ENCODE results near the gene OTOG. TPM values are rescaled to one million over a fixed set of nuclear protein-coding genes. Genes with fewer than 3 reads are reported as not detected.

The OTOG gene
- total and polyA plus RNA-seq, 4 donors, result 0.11 TPM; not detected in 3

DNA sequence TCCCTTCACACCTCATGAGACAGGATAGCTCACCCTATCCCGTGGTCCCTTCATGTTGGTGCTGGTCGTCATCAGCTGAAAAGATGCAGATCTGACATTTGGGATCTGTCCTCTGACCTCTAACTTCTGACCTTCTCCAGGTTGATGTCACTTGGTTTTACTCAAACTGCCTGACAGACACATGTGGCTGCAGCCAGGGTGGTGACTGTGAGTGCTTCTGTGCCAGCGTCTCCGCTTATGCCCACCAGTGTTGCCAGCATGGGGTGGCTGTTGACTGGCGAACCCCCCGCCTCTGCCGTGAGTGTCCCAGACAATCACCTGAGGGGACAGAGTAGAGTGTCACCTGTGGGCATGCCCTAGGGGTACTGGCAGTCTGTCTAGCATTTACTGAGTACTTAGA is 49.7 kb downstream of the OTOG start:
- 84 to 92% methylated on average over 7 of the region's 7 CpGs for WGBS, 2 donors
- Histone ChIP-seq H3K4me3 (no peak overlapping the region), H3K9ac (ENCODE audit: insufficient read depth in 1 of 2, low read length in 2 of 2) (no peak overlapping the region), H3K27ac (ENCODE audit: low read depth in 1 of 2, low read length in 1 of 2) (no peak overlapping the region), H3K4me1 (ENCODE audit: control insufficient read depth in 5 of 5, insufficient read depth in 5 of 5, low read length in 5 of 5) (no peaks in the 10 kb centered on the region), H3K27me3 (ENCODE audit: control insufficient read depth in 3 of 3, insufficient read depth in 3 of 3, low read length in 2 of 3) (peaks cover 0 to 6% (median 3%) of the 10 kb centered on the region in 3 donors), H3K36me3 (ENCODE audit: control insufficient read depth in 4 of 4, insufficient read depth in 4 of 4, low read length in 4 of 4) (no peaks in the 10 kb centered on the region), H3K9me3 (ENCODE audit: control insufficient read depth in 4 of 4, insufficient read depth in 3 of 4, low read length in 3 of 4) (peaks cover 0 to 13% (median 0%) of the 10 kb centered on the region in 4 donors)
- ATAC-seq (ENCODE audit: insufficient read depth, low FRiP score) (no peak), DNase-seq (peak in 1 of 3 donors; percentile 1)
- TF ChIP-seq, protein P1, sequence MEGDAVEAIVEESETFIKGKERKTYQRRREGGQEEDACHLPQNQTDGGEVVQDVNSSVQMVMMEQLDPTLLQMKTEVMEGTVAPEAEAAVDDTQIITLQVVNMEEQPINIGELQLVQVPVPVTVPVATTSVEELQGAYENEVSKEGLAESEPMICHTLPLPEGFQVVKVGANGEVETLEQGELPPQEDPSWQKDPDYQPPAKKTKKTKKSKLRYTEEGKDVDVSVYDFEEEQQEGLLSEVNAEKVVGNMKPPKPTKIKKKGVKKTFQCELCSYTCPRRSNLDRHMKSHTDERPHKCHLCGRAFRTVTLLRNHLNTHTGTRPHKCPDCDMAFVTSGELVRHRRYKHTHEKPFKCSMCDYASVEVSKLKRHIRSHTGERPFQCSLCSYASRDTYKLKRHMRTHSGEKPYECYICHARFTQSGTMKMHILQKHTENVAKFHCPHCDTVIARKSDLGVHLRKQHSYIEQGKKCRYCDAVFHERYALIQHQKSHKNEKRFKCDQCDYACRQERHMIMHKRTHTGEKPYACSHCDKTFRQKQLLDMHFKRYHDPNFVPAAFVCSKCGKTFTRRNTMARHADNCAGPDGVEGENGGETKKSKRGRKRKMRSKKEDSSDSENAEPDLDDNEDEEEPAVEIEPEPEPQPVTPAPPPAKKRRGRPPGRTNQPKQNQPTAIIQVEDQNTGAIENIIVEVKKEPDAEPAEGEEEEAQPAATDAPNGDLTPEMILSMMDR (IDR thresholded peaks at IDR 0.05; ENCODE audit: control extremely low read depth, extremely low read depth), result no peak

DNA sequence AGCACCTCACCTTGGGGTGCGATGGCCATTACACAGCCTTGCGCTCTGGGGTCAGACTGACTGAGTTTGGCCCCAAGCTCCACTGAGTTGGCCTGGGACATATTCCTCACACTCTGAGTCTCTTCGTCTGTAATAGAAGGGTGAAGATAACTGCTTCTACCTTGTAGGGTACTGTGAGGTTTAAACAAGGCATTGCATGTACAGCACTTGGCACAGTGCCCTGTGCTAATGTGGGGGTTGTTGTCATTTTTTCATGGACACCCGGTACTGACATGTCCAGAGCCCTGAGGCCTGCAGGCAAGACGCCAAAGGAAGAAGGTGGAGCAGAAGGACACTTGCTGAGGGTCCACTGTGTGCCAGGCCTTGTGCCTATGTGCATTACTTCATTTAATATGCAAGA is 50.7 kb downstream of the OTOG start:
- no peak overlapping the region for H3K27ac ChIP-seq (ENCODE audit: low read depth in 1 of 2, low read length in 1 of 2)
- no peaks in the 10 kb centered on the region for H3K36me3 ChIP-seq (ENCODE audit: control insufficient read depth in 4 of 4, insufficient read depth in 4 of 4, low read length in 4 of 4)
- 62 to 74% methylated on average over 5 of the region's 5 CpGs for WGBS, 2 donors
- H3K4me1 ChIP-seq (ENCODE audit: control insufficient read depth in 5 of 5, insufficient read depth in 5 of 5, low read length in 5 of 5), result no peaks in the 10 kb centered on the region
- no peak overlapping the region for H3K9ac ChIP-seq (ENCODE audit: insufficient read depth in 1 of 2, low read length in 2 of 2)
- H3K27me3 ChIP-seq (ENCODE audit: control insufficient read depth in 3 of 3, insufficient read depth in 3 of 3, low read length in 2 of 3), result peaks cover 0 to 3% (median 0%) of the 10 kb centered on the region in 3 donors
- TF ChIP-seq, protein P1 (IDR thresholded peaks at IDR 0.05; ENCODE audit: control extremely low read depth, extremely low read depth), result no peak
- peaks cover 0 to 13% (median 0%) of the 10 kb centered on the region in 4 donors for H3K9me3 ChIP-seq (ENCODE audit: control insufficient read depth in 4 of 4, insufficient read depth in 3 of 4, low read length in 3 of 4)
- DNase-seq (peak in 1 of 3 donors; percentile 2), ATAC-seq (ENCODE audit: insufficient read depth, low FRiP score) (no peak)
- H3K4me3 ChIP-seq, result no peak overlapping the region

DNA sequence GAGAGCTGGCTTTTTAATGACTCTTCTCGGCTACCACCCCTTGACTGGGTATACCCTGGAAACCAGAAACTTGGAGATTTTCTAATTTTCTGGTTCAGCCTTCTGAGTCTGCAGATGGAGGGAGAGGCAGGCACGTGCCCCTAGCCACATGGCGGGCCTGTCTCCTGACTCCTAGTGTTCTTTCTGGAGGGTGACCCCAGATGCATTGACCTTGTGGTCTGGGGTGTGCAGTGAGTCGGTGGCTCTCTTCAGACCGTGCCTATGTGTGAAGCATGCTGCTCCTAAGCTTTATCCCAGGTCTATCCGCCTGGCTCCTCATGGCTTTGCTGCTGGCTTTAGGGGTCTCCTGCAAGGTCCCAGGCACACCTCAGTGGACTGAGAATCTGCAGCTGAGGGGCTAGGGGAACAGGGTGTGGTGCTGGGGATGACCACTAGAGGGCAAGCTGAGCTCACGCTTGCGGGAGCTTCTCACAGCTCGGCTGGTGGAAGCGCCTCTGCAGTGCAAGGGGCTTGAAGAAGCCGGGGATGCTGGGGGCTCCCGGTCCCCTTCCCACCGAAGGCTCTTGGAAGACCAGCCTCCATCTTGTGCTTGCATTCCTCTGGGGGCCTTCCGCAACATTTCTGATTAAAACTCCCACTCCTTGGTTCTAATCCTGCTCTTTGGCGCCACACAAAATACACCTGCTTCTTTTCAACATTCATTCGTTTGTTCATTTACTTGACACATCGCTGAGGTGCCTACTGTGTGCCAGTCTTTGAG is 51.8 kb downstream of the OTOG start:
- Histone ChIP-seq H3K4me1 (ENCODE audit: control insufficient read depth in 5 of 5, insufficient read depth in 5 of 5, low read length in 5 of 5) (no peaks in the 10 kb centered on the region), H3K27ac (ENCODE audit: low read depth in 1 of 2, low read length in 1 of 2) (no peak overlapping the region), H3K9me3 (ENCODE audit: control insufficient read depth in 4 of 4, insufficient read depth in 3 of 4, low read length in 3 of 4) (peaks cover 0 to 7% (median 0%) of the 10 kb centered on the region in 4 donors), H3K9ac (ENCODE audit: insufficient read depth in 1 of 2, low read length in 2 of 2) (no peak overlapping the region), H3K4me3 (no peak overlapping the region), H3K36me3 (ENCODE audit: control insufficient read depth in 4 of 4, insufficient read depth in 4 of 4, low read length in 4 of 4) (no peaks in the 10 kb centered on the region), H3K27me3 (ENCODE audit: control insufficient read depth in 3 of 3, insufficient read depth in 3 of 3, low read length in 2 of 3) (peaks cover 0 to 3% (median 0%) of the 10 kb centered on the region in 3 donors)
- WGBS, 2 donors, result 28 to 35% methylated on average over 17 of the region's 17 CpGs
- ATAC-seq (ENCODE audit: insufficient read depth, low FRiP score), result no peak
- TF ChIP-seq, protein P1 (IDR thresholded peaks at IDR 0.05; ENCODE audit: control extremely low read depth, extremely low read depth), result peak; percentile 80
- DNase-seq, result peak; percentile 64 to 76 (median 75)
